SK-N-MC (cell line): ENCODE data around the gene SLC25A14.

Experiments
- EZH2 ChIP-seq: fragments of 200-600 bp; sonication (generic); IDR thresholded peaks from one replicate; pipeline ENCODE4 v1.6.1; 2017; ENCODE audit warnings: antibody characterized with exemption
- FOXP2 ChIP-seq: optimal IDR thresholded peaks from 2 replicates; pipeline ENCODE3; 2011; ENCODE audit warnings: mild to moderate bottlenecking, moderate library complexity; ENCODE audit not compliant: insufficient read depth; ENCODE audit errors: extremely low read length, control extremely low read depth
- POLR2AphosphoS5 ChIP-seq: IDR thresholded peaks from 2 replicates; pipeline ENCODE4 v1.6.1; 2012; ENCODE audit warnings: mild to moderate bottlenecking, low read depth, low read length, borderline replicate concordance

- no peak for TF ChIP-seq EZH2
- TF ChIP-seq POLR2AphosphoS5, result no peak
- no peak for TF ChIP-seq FOXP2
These were observed 9.0 kb upstream of the SLC25A14 start for GRCh38 chrX:130330706-130331105.
